Forelimb muscle (tissue), 1 donor: ENCODE results near the gene STAM2. TPM values are rescaled to one million over a fixed set of nuclear protein-coding genes. Genes with fewer than 3 reads are reported as not detected.
"Not testable (repeated sequence)": the region's sequence is repeated elsewhere in the genome, so short reads cannot be mapped to it uniquely, and the experiment has no call there.

ENCODE experiments used
- DNase-seq: peaks from one replicate; pipeline ENCODE4 v3.0.0-alpha.2; 2013; ENCODE audit warnings: low read depth
- polyA plus RNA-seq: library from polyadenylated mRNA; unstranded; fragments of 120-200 nt; gene quantifications from one replicate; pipeline ENCODE4 v1.2.1, GENCODE V29; 2013; ENCODE audit not compliant: insufficient read length

Gene STAM2
- polyA plus RNA-seq, 1 donor, result 18.7 TPM

GRCh38 chr2:152107140-152107539, 68.4 kb downstream of the STAM2 start:
- DNase-seq, result not testable (repeated sequence)

GRCh38 chr2:152106464-152106863, 69.1 kb downstream of the STAM2 start:
- no peak for DNase-seq

- no peak for DNase-seq
Measured at GRCh38 chr2:152103271-152103670, 72.3 kb downstream of the STAM2 start.

- no peak for DNase-seq
Measured at GRCh38 chr2:152100961-152101360, 74.6 kb downstream of the STAM2 start.

- no peak for DNase-seq
Measured at GRCh38 chr2:152099367-152100050, 76.1 kb downstream of the STAM2 start.

- no peak for DNase-seq
Measured at GRCh38 chr2:152098496-152099366, 76.8 kb downstream of the STAM2 start, which contains the start of gene CACNB4. Gene CACNB4 (minus strand): TSS chr2:152099044.

GRCh38 chr2:152097801-152098495, 77.6 kb downstream of the STAM2 start:
- DNase-seq, result no peak

GRCh38 chr2:152097290-152097800, 78.2 kb downstream of the STAM2 start:
- DNase-seq, result no peak

GRCh38 chr2:152095146-152095545, 80.4 kb downstream of the STAM2 start:
- no peak for DNase-seq

GRCh38 chr2:152094014-152094413, 81.5 kb downstream of the STAM2 start:
- DNase-seq, result no peak

GRCh38 chr2:152093464-152093863, 82.1 kb downstream of the STAM2 start:
- no peak for DNase-seq

GRCh38 chr2:152092095-152092494, 83.5 kb downstream of the STAM2 start:
- no peak for DNase-seq

- DNase-seq, result not testable (repeated sequence)
Measured at GRCh38 chr2:152090726-152091125, 84.8 kb downstream of the STAM2 start.

- no peak for DNase-seq
Measured at GRCh38 chr2:152089238-152089637, 86.3 kb downstream of the STAM2 start.

- DNase-seq, result no peak
Measured at GRCh38 chr2:152088006-152088405, 87.6 kb downstream of the STAM2 start.

GRCh38 chr2:152086231-152086630, 89.3 kb downstream of the STAM2 start:
- DNase-seq, result no peak

- DNase-seq, result no peak
Measured at GRCh38 chr2:152084076-152084475, 91.5 kb downstream of the STAM2 start.

- no peak for DNase-seq
Measured at GRCh38 chr2:152083202-152083875, 92.2 kb downstream of the STAM2 start.

GRCh38 chr2:152078662-152079061, 96.9 kb downstream of the STAM2 start:
- DNase-seq, result no peak

GRCh38 chr2:152078023-152078422, 97.5 kb downstream of the STAM2 start:
- DNase-seq, result no peak

- DNase-seq, result no peak
Measured at GRCh38 chr2:152075461-152076050, 100.0 kb downstream of the STAM2 start.
